Psoas muscle (tissue), 8 donors: Measurements from ENCODE around the gene RBM47. TPM values are rescaled to one million over a fixed set of nuclear protein-coding genes. Genes with fewer than 3 reads are reported as not detected.

ENCODE experiments used
- ATAC-seq, 4 donors: fragments of 200-7000 bp; cut with Tn5 transposase; one replicate each; pipeline ENCODE4 v1.9.1; 2020; ENCODE audit warnings: moderate library complexity in 3 of 4, mild to moderate bottlenecking in 2 of 4
- DNase-seq, 2 donors: peaks; one replicate each; pipeline ENCODE4 v3.0.0-alpha.2; 2020
- H3K27ac ChIP-seq: fragments of 200-600 bp; one replicate; pipeline ENCODE4 v1.8.0; 2022
- H3K27me3 ChIP-seq, 3 donors: fragments of 200-600 bp in 1 of 3; one replicate each; pipeline versions ENCODE4 v1.6.1 to v1.8.0; 2013 to 2022; ENCODE audit warnings: low read length in 2 of 3, mild to moderate bottlenecking in 2 of 3, moderate library complexity in 1 of 3; ENCODE audit not compliant: insufficient read depth in 3 of 3
- H3K36me3 ChIP-seq, 2 donors: fragments of 200-600 bp in 1 of 2; one replicate each; pipeline versions ENCODE4 v1.6.1 to v1.8.0; 2013 to 2022; ENCODE audit warnings: low read depth in 1 of 2, mild to moderate bottlenecking in 1 of 2, moderate library complexity in 1 of 2; ENCODE audit not compliant: insufficient read depth in 1 of 2
- H3K4me1 ChIP-seq: fragments of 200-600 bp; one replicate; pipeline ENCODE4 v1.8.0; 2022
- H3K4me3 ChIP-seq: fragments of 200-600 bp; one replicate; pipeline ENCODE4 v1.8.0; 2022; ENCODE audit warnings: mild to moderate bottlenecking
- H3K9me3 ChIP-seq: fragments of 200-600 bp; one replicate; pipeline ENCODE4 v1.8.0; 2022
- WGBS, 3 donors: extraction: QIAGEN DNeasy Blood & Tissue Kit; methylation state at CpG; one replicate each; pipeline versions ENCODE4 v1.1.6 to v1.1.7; 2013; 5-methylcytosine and 5-hydroxymethylcytosine counted together
- intact Hi-C, 2 donors: fragments of 100-400 bp; cut with DNase I; formaldehyde crosslinking; loops; one replicate each; pipeline versions ENCODE4 v1.11.0 to v1.14.2; 2022
- long read RNA-seq, 2 donors: library from polyadenylated mRNA; unstranded; transcript quantifications; one replicate each; pipeline ENCODE4 v2.0.0, GENCODE V29; 2021
- polyA plus RNA-seq, 3 donors: library from polyadenylated mRNA; stranded (reverse); fragments of 200-250 nt; gene quantifications; one replicate each; pipeline ENCODE4 v1.2.3, GENCODE V29; 2013
- total RNA-seq, 4 donors: library from RNA; stranded (reverse); fragmentation: NEBNext Ultra II Directional in 2 of 4; extraction: Animal tissue kit (Norgen Biotek cat#: 25700) in 2 of 4; gene quantifications; one replicate each; pipeline versions ENCODE4 v1.2.1 to v1.2.4, GENCODE V29; 2021 to 2023
- TF ChIP-seq, protein P1 (sequence below): fragments of 200-600 bp; IDR thresholded peaks from one replicate; pipeline ENCODE4 v1.8.0; 2022; ENCODE audit warnings: antibody characterized with exemption
- donor health status: healthy with polysubstance abuse.
- donor health status: DM: no; HTN: no; CAD: no; lungs with moderate emphysema.
- donor health status: Bipolar disorder and iron deficiency.
- donor health status: healthy.
- donor health status: DM: yes; HTN: yes; CAD: no.
- donor health status: DM: no; HTN: no; CAD: no.
- donor health status: DM: no; HTN: no; CAD: no.
- donor health status: DM: yes; HTN: yes; CAD: no.

RBM47 gene
- 1 to 10 TPM; 1.2 to 2.3 (median 2.1) TPM for total RNA-seq
- under 1 TPM; 0.17 to 0.31 (median 0.30) TPM for polyA plus RNA-seq
- long read RNA-seq, donor 1, partial matches to known transcripts = 0 of 1 reads
- long read RNA-seq, donor 1, other reads (novel, unspliced or antisense) = 1 of 1 reads
- long read RNA-seq, donor 2, full-length matches to known transcripts = 1 of 2 reads
- long read RNA-seq, donor 2, partial matches to known transcripts = 0 of 2 reads
- long read RNA-seq, donor 2, other reads (novel, unspliced or antisense) = 1 of 2 reads

- H3K27me3 ChIP-seq = peaks cover 0 to 40% (median 9%) of the 10 kb centered on the region in 3 donors
- H3K4me1 ChIP-seq = no peaks in the 10 kb centered on the region
- ATAC-seq (peak; percentile 52 to 71 (median 66)), DNase-seq (peak; percentile 54 to 71)
- peak within 1 kb of the TSS; percentile 41 for H3K27ac ChIP-seq
- H3K36me3 ChIP-seq = no peaks in the 10 kb centered on the region
- H3K4me3 ChIP-seq = peak within 1 kb of the TSS; percentile 67
- TF ChIP-seq, protein P1, sequence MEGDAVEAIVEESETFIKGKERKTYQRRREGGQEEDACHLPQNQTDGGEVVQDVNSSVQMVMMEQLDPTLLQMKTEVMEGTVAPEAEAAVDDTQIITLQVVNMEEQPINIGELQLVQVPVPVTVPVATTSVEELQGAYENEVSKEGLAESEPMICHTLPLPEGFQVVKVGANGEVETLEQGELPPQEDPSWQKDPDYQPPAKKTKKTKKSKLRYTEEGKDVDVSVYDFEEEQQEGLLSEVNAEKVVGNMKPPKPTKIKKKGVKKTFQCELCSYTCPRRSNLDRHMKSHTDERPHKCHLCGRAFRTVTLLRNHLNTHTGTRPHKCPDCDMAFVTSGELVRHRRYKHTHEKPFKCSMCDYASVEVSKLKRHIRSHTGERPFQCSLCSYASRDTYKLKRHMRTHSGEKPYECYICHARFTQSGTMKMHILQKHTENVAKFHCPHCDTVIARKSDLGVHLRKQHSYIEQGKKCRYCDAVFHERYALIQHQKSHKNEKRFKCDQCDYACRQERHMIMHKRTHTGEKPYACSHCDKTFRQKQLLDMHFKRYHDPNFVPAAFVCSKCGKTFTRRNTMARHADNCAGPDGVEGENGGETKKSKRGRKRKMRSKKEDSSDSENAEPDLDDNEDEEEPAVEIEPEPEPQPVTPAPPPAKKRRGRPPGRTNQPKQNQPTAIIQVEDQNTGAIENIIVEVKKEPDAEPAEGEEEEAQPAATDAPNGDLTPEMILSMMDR = no peak
- no peaks in the 10 kb centered on the region for H3K9me3 ChIP-seq
- intact Hi-C loops = no loop called here
- 3 to 4% (median 3%) methylated on average over 33 to 53 of the region's 53 CpGs for WGBS, 3 donors
Measured at GRCh38 chr4:40629401-40630334, at the start of gene RBM47. Gene RBM47 (minus strand): TSS chr4:40629864. CDS start chr4:40438893, 190,971 bp downstream.

- intact Hi-C loops = no loop called here
- no peak for DNase-seq
Measured at GRCh38 chr4:40678421-40678820, 48.8 kb upstream of the RBM47 start.

DNA sequence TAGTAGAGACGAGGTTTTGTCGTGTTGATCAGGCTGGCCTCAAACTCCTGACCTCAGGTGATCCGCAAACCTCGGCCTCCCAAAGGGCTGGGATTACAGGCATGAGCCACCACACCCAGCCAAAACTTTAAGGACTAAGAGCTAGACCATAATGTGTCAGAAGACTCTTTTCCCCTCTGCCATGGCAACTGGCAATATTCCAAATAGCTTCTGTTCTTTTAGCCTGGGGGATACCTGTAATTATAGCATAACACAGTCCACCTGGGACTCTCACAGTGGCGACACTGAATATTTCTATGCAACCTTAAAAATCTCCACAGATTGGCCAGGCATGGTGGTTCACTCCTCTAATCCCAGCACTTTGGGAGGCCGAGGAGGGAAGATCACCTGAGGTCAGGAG is 45.5 kb upstream of the RBM47 start:
- WGBS, 3 donors = 77 to 90% (median 82%) methylated on average over 6 of the region's 6 CpGs
- H3K4me1 ChIP-seq = no peaks in the 10 kb centered on the region
- TF ChIP-seq, protein P1 = no peak
- no peak for ATAC-seq
- intact Hi-C loops = no loop called here
- no peaks in the 10 kb centered on the region for H3K36me3 ChIP-seq
- H3K27ac ChIP-seq = no peak overlapping the region
- no peak overlapping the region for H3K4me3 ChIP-seq
- no peaks in the 10 kb centered on the region for H3K27me3 ChIP-seq
- H3K9me3 ChIP-seq = no peaks in the 10 kb centered on the region
- no peak for DNase-seq

More at GRCh38 chr4:40678421-40678820, 48.8 kb upstream of the RBM47 start:
- Histone ChIP-seq H3K4me3 (no peak overlapping the region), H3K36me3 (no peaks in the 10 kb centered on the region), H3K27ac (no peak overlapping the region), H3K4me1 (no peaks in the 10 kb centered on the region), H3K27me3 (no peaks in the 10 kb centered on the region), H3K9me3 (no peaks in the 10 kb centered on the region)
- WGBS, 3 donors = 87 to 90% (median 89%) methylated on average over 6 of the region's 6 CpGs
- no peak for ATAC-seq
- TF ChIP-seq, protein P1 = no peak

GRCh38 chr4:40672528-40673522 is 43.2 kb upstream of the RBM47 start:
- TF ChIP-seq, protein P1 = no peak
- intact Hi-C loops = no loop called here
- Histone ChIP-seq H3K4me3 (no peak overlapping the region), H3K36me3 (no peaks in the 10 kb centered on the region), H3K27me3 (no peaks in the 10 kb centered on the region), H3K27ac (no peak overlapping the region), H3K9me3 (no peaks in the 10 kb centered on the region), H3K4me1 (no peaks in the 10 kb centered on the region)
- WGBS, 3 donors = 68 to 72% (median 72%) methylated on average over 15 of the region's 15 CpGs
- peak in 1 of 2 donors; percentile 15 for DNase-seq
- no peak for ATAC-seq
